ENCODE measurements around the gene FAM47E. TPM values are rescaled to one million over a fixed set of nuclear protein-coding genes. Genes with fewer than 3 reads are reported as not detected.

Gene FAM47E
- polyA plus RNA-seq, 1 donor from 2014 or later, result 3.7 TPM

DNA sequence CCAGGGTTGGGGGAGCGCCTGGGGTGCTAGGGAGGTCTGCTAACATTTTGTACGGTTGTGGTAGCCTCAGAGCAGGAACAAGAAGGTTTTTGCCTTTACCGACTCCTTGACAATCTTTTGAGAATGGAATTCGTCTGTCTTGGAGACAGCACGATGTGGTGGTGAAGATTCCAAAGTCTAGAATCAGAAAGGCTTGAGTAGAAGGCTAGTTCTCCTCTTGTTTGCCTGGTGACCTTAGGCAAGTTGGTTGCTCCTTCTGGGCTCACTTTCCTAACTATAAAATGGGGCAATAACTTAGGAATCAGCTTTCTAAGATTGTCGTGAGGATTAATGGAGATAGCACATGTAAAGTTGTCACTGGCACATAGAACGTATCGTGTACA lies 741 bp downstream of the FAM47E start:
- TF ChIP-seq RAD21 (conservative IDR thresholded peaks at IDR 0.05) (no peak), CTCF (IDR thresholded peaks at IDR 0.05; ENCODE audit: poor library complexity, severe bottlenecking) (no peak), MXI1 (conservative IDR thresholded peaks at IDR 0.05; ENCODE audit: poor library complexity, severe bottlenecking) (no peak)
- TF ChIP-seq, protein P1, sequence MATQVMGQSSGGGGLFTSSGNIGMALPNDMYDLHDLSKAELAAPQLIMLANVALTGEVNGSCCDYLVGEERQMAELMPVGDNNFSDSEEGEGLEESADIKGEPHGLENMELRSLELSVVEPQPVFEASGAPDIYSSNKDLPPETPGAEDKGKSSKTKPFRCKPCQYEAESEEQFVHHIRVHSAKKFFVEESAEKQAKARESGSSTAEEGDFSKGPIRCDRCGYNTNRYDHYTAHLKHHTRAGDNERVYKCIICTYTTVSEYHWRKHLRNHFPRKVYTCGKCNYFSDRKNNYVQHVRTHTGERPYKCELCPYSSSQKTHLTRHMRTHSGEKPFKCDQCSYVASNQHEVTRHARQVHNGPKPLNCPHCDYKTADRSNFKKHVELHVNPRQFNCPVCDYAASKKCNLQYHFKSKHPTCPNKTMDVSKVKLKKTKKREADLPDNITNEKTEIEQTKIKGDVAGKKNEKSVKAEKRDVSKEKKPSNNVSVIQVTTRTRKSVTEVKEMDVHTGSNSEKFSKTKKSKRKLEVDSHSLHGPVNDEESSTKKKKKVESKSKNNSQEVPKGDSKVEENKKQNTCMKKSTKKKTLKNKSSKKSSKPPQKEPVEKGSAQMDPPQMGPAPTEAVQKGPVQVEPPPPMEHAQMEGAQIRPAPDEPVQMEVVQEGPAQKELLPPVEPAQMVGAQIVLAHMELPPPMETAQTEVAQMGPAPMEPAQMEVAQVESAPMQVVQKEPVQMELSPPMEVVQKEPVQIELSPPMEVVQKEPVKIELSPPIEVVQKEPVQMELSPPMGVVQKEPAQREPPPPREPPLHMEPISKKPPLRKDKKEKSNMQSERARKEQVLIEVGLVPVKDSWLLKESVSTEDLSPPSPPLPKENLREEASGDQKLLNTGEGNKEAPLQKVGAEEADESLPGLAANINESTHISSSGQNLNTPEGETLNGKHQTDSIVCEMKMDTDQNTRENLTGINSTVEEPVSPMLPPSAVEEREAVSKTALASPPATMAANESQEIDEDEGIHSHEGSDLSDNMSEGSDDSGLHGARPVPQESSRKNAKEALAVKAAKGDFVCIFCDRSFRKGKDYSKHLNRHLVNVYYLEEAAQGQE (IDR thresholded peaks at IDR 0.05; ENCODE audit: borderline replicate concordance), result no peak
- H2AFZ ChIP-seq (ENCODE audit: low read depth, low read length), result peak overlapping the region; percentile 53
- H3K9ac ChIP-seq (ENCODE audit: low read length), result peak overlapping the region; percentile 57
- H3K27ac ChIP-seq (ENCODE audit: low read length), result no peak overlapping the region
- H4K20me1 ChIP-seq (ENCODE audit: insufficient read depth), result no peaks in the 10 kb centered on the region
- H3F3A ChIP-seq (ENCODE audit: insufficient read depth, low read length, poor library complexity, severe bottlenecking), result no peaks in the 10 kb centered on the region
- no peaks in the 10 kb centered on the region for H3K9me2 ChIP-seq (ENCODE audit: insufficient read depth, low read length)
- H3K4me2 ChIP-seq (ENCODE audit: low read length), result no peak overlapping the region
- no peaks in the 10 kb centered on the region for H3K27me3 ChIP-seq (ENCODE audit: insufficient read depth, low read depth, low read length)
- H3K36me3 ChIP-seq (ENCODE audit: insufficient read depth, low read length), result no peaks in the 10 kb centered on the region
- no peaks in the 10 kb centered on the region for H3K79me2 ChIP-seq (replicated peaks; ENCODE audit: insufficient read depth, low read length)
- no peaks in the 10 kb centered on the region for H3K9me3 ChIP-seq (ENCODE audit: low read length)
- H3K4me3 ChIP-seq (ENCODE audit: low read length), result peak overlapping the region; percentile 73

- TF ChIP-seq POLR2AphosphoS5 (IDR thresholded peaks at IDR 0.05) (no peak), SMC3 (conservative IDR thresholded peaks at IDR 0.05; ENCODE audit: poor library complexity) (no peak), TAF1 (IDR thresholded peaks at IDR 0.05; ENCODE audit: low read depth) (no peak), EZH2 (IDR thresholded peaks at IDR 0.05; ENCODE audit: borderline replicate concordance, insufficient read depth, low read length, poor library complexity, severe bottlenecking) (no peak), EP300 (conservative IDR thresholded peaks at IDR 0.05; ENCODE audit: poor library complexity, severe bottlenecking) (no peak), MXI1 (conservative IDR thresholded peaks at IDR 0.05; ENCODE audit: poor library complexity, severe bottlenecking) (no peak), RAD21 (conservative IDR thresholded peaks at IDR 0.05) (no peak), CTCF (IDR thresholded peaks at IDR 0.05; ENCODE audit: poor library complexity, severe bottlenecking) (no peak)
- TF ChIP-seq, protein P1 (IDR thresholded peaks at IDR 0.05; ENCODE audit: borderline replicate concordance), result no peak
- H3K9me2 ChIP-seq (ENCODE audit: insufficient read depth, low read length), result no peaks in the 10 kb centered on the region
- no peaks in the 10 kb centered on the region for H3K36me3 ChIP-seq (ENCODE audit: insufficient read depth, low read length)
- H3K4me2 ChIP-seq (ENCODE audit: low read length), result no peak overlapping the region
- H4K20me1 ChIP-seq (ENCODE audit: insufficient read depth), result no peaks in the 10 kb centered on the region
- no peak overlapping the region for H2AFZ ChIP-seq (ENCODE audit: low read depth, low read length)
- H3K9me3 ChIP-seq (ENCODE audit: low read length), result no peaks in the 10 kb centered on the region
- no peaks in the 10 kb centered on the region for H3K27me3 ChIP-seq (ENCODE audit: insufficient read depth, low read depth, low read length)
- H3K9ac ChIP-seq (ENCODE audit: low read length), result no peak overlapping the region
- no peak overlapping the region for H3K4me3 ChIP-seq (ENCODE audit: low read length)
- H3F3A ChIP-seq (ENCODE audit: insufficient read depth, low read length, poor library complexity, severe bottlenecking), result no peaks in the 10 kb centered on the region
- H3K79me2 ChIP-seq (replicated peaks; ENCODE audit: insufficient read depth, low read length), result no peaks in the 10 kb centered on the region
- no peak overlapping the region for H3K27ac ChIP-seq (ENCODE audit: low read length)
Measured at GRCh38 chr4:76253511-76253910, 2.0 kb downstream of the FAM47E start.

Measured in neural cell (in vitro differentiated cells).